ENCODE measurements around the gene KRTAP4-11.

GRCh38 chr17:41101586-41102259, 16.4 kb downstream of the KRTAP4-11 start, which contains the start of gene KRTAP4-16:
- no peak for TF ChIP-seq POLR2A (IDR thresholded peaks at IDR 0.05)
- TF ChIP-seq CTCF (IDR thresholded peaks at IDR 0.05 in 4 of 5, conservative IDR thresholded peaks at IDR 0.05 in 1 of 5) = no peak

Measured in gastrocnemius medialis (tissue), 4 donors.